ENCODE measurements around the gene SYNDIG1. TPM values are rescaled to one million over a fixed set of nuclear protein-coding genes. Genes with fewer than 3 reads are reported as not detected.

SYNDIG1 gene
- total RNA-seq, 1 donor from 2014 or later, result 5.7 TPM

- no peak overlapping the region for H3K27ac ChIP-seq (ENCODE audit: low read depth, low read length)
- H3K27me3 Mint-ChIP-seq (ENCODE audit: low read depth, unreplicated experiment), result peaks cover 2% of the 10 kb centered on the region
- no peak overlapping the region for H3K9ac ChIP-seq (ENCODE audit: low read length)
- DNase-seq (ENCODE audit: low read depth) (no peak), FAIRE-seq (no peak)
- no peak overlapping the region for H3K4me3 ChIP-seq (ENCODE audit: insufficient read depth, low read depth, low read length)
- H3K27ac Mint-ChIP-seq (ENCODE audit: unreplicated experiment), result no peak overlapping the region
- H3K36me3 ChIP-seq (ENCODE audit: insufficient read depth, low read length), result no peaks in the 10 kb centered on the region
- H3K4me1 ChIP-seq (ENCODE audit: insufficient read depth, low read length), result no peaks in the 10 kb centered on the region
- H2AFZ ChIP-seq (ENCODE audit: low read depth, low read length), result no peak overlapping the region
- H3K9me3 ChIP-seq (ENCODE audit: insufficient read depth, low read depth, low read length), result no peaks in the 10 kb centered on the region
- no peaks in the 10 kb centered on the region for H3K79me2 ChIP-seq (ENCODE audit: insufficient read depth, low read length)
- no peak overlapping the region for H3K4me2 ChIP-seq (ENCODE audit: low read length)
- TF ChIP-seq, protein P1, sequence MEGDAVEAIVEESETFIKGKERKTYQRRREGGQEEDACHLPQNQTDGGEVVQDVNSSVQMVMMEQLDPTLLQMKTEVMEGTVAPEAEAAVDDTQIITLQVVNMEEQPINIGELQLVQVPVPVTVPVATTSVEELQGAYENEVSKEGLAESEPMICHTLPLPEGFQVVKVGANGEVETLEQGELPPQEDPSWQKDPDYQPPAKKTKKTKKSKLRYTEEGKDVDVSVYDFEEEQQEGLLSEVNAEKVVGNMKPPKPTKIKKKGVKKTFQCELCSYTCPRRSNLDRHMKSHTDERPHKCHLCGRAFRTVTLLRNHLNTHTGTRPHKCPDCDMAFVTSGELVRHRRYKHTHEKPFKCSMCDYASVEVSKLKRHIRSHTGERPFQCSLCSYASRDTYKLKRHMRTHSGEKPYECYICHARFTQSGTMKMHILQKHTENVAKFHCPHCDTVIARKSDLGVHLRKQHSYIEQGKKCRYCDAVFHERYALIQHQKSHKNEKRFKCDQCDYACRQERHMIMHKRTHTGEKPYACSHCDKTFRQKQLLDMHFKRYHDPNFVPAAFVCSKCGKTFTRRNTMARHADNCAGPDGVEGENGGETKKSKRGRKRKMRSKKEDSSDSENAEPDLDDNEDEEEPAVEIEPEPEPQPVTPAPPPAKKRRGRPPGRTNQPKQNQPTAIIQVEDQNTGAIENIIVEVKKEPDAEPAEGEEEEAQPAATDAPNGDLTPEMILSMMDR (IDR thresholded peaks at IDR 0.05; ENCODE audit: insufficient read depth, low read depth, low read length), result no peak
- TF ChIP-seq EZH2 (IDR thresholded peaks at IDR 0.05; ENCODE audit: insufficient read depth, low read length), result no peak
- H3K27me3 ChIP-seq (ENCODE audit: insufficient read depth, low read length), result no peaks in the 10 kb centered on the region
- peaks cover 9% of the 10 kb centered on the region for H3K9me3 Mint-ChIP-seq (ENCODE audit: unreplicated experiment)
- peaks cover 7% of the 10 kb centered on the region for H3K4me1 Mint-ChIP-seq (ENCODE audit: low read depth, unreplicated experiment)
- no peaks in the 10 kb centered on the region for H4K20me1 ChIP-seq (ENCODE audit: insufficient read depth, low read length)
- no peak overlapping the region for H3K4me3 Mint-ChIP-seq (ENCODE audit: unreplicated experiment)
- peaks cover 2% of the 10 kb centered on the region for H3K36me3 Mint-ChIP-seq (ENCODE audit: low read depth, unreplicated experiment)
Measured at GRCh38 chr20:24627291-24627690, 157.9 kb downstream of the SYNDIG1 start.

- peaks cover 3% of the 10 kb centered on the region for H3K4me1 ChIP-seq (ENCODE audit: insufficient read depth, low read length)
- no peak overlapping the region for H2AFZ ChIP-seq (ENCODE audit: low read depth, low read length)
- Mint-ChIP-seq H3K9me3 (ENCODE audit: unreplicated experiment) (peaks cover 9% of the 10 kb centered on the region), H3K36me3 (ENCODE audit: low read depth, unreplicated experiment) (peaks cover 6% of the 10 kb centered on the region), H3K27ac (ENCODE audit: unreplicated experiment) (no peak overlapping the region), H3K4me1 (ENCODE audit: low read depth, unreplicated experiment) (peaks cover 4% of the 10 kb centered on the region), H3K4me3 (ENCODE audit: unreplicated experiment) (no peak overlapping the region), H3K27me3 (ENCODE audit: low read depth, unreplicated experiment) (peaks cover 2% of the 10 kb centered on the region)
- H3K27ac ChIP-seq (ENCODE audit: low read depth, low read length), result no peak overlapping the region
- no peaks in the 10 kb centered on the region for H3K79me2 ChIP-seq (ENCODE audit: insufficient read depth, low read length)
- H4K20me1 ChIP-seq (ENCODE audit: insufficient read depth, low read length), result no peaks in the 10 kb centered on the region
- H3K9ac ChIP-seq (ENCODE audit: low read length), result no peak overlapping the region
- no peak overlapping the region for H3K4me2 ChIP-seq (ENCODE audit: low read length)
- H3K9me3 ChIP-seq (ENCODE audit: insufficient read depth, low read depth, low read length), result no peaks in the 10 kb centered on the region
- FAIRE-seq (no peak), DNase-seq (ENCODE audit: low read depth) (no peak)
- TF ChIP-seq EZH2 (IDR thresholded peaks at IDR 0.05; ENCODE audit: insufficient read depth, low read length), result no peak
- TF ChIP-seq, protein P1 (IDR thresholded peaks at IDR 0.05; ENCODE audit: insufficient read depth, low read depth, low read length), result no peak
- no peak overlapping the region for H3K4me3 ChIP-seq (ENCODE audit: insufficient read depth, low read depth, low read length)
- H3K36me3 ChIP-seq (ENCODE audit: insufficient read depth, low read length), result no peaks in the 10 kb centered on the region
- no peaks in the 10 kb centered on the region for H3K27me3 ChIP-seq (ENCODE audit: insufficient read depth, low read length)
Measured at GRCh38 chr20:24627926-24628325, 158.5 kb downstream of the SYNDIG1 start.

DNA sequence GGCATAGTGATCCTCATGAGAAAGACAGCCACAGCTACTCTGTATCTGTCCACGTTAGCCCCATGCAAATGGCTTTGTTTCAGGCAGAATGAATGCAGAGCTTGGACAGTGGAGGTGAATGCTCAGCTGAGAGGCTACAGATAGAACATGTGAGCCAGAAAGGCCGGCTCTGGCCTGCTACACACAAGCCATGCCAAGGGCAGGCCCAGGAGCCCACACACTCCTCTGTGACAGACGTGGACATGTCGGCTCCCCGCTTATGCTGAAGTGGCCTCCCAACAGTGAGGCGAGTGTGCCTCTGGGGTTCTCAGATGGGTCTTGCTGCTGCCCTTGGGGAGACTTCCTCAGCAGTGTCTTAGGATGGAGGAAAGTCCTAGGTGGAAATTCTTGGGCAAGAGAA is 159.6 kb downstream of the SYNDIG1 start:
- FAIRE-seq (no peak), DNase-seq (ENCODE audit: low read depth) (no peak)
- Mint-ChIP-seq H3K36me3 (ENCODE audit: low read depth, unreplicated experiment) (peaks cover 7% of the 10 kb centered on the region), H3K4me1 (ENCODE audit: low read depth, unreplicated experiment) (peaks cover 6% of the 10 kb centered on the region), H3K27me3 (ENCODE audit: low read depth, unreplicated experiment) (peaks cover 2% of the 10 kb centered on the region), H3K27ac (ENCODE audit: unreplicated experiment) (no peak overlapping the region), H3K9me3 (ENCODE audit: unreplicated experiment) (peaks cover 9% of the 10 kb centered on the region), H3K4me3 (ENCODE audit: unreplicated experiment) (no peak overlapping the region)
- Histone ChIP-seq H3K27me3 (ENCODE audit: insufficient read depth, low read length) (no peaks in the 10 kb centered on the region), H3K9me3 (ENCODE audit: insufficient read depth, low read depth, low read length) (no peaks in the 10 kb centered on the region), H3K36me3 (ENCODE audit: insufficient read depth, low read length) (no peaks in the 10 kb centered on the region), H3K9ac (ENCODE audit: low read length) (no peak overlapping the region), H3K27ac (ENCODE audit: low read depth, low read length) (no peak overlapping the region), H3K79me2 (ENCODE audit: insufficient read depth, low read length) (no peaks in the 10 kb centered on the region), H3K4me1 (ENCODE audit: insufficient read depth, low read length) (peaks cover 11% of the 10 kb centered on the region), H3K4me3 (ENCODE audit: insufficient read depth, low read depth, low read length) (no peak overlapping the region), H2AFZ (ENCODE audit: low read depth, low read length) (no peak overlapping the region), H3K4me2 (ENCODE audit: low read length) (no peak overlapping the region), H4K20me1 (ENCODE audit: insufficient read depth, low read length) (no peaks in the 10 kb centered on the region)
- no peak for TF ChIP-seq EZH2 (IDR thresholded peaks at IDR 0.05; ENCODE audit: insufficient read depth, low read length)
- TF ChIP-seq, protein P1 (IDR thresholded peaks at IDR 0.05; ENCODE audit: insufficient read depth, low read depth, low read length), result no peak

Data from astrocyte (in vitro differentiated cells and primary cell).